HS-27A (cell line): Measurements from ENCODE around the gene STRA6.
"Not testable (repeated sequence)": the region's sequence is repeated elsewhere in the genome, so short reads cannot be mapped to it uniquely, and the experiment has no call there.

Experiments used
- DNase-seq: peaks from one replicate; pipeline ENCODE4 v3.0.0-alpha.2; 2012; ENCODE audit warnings: low read depth, missing footprints

Gene STRA6

DNA sequence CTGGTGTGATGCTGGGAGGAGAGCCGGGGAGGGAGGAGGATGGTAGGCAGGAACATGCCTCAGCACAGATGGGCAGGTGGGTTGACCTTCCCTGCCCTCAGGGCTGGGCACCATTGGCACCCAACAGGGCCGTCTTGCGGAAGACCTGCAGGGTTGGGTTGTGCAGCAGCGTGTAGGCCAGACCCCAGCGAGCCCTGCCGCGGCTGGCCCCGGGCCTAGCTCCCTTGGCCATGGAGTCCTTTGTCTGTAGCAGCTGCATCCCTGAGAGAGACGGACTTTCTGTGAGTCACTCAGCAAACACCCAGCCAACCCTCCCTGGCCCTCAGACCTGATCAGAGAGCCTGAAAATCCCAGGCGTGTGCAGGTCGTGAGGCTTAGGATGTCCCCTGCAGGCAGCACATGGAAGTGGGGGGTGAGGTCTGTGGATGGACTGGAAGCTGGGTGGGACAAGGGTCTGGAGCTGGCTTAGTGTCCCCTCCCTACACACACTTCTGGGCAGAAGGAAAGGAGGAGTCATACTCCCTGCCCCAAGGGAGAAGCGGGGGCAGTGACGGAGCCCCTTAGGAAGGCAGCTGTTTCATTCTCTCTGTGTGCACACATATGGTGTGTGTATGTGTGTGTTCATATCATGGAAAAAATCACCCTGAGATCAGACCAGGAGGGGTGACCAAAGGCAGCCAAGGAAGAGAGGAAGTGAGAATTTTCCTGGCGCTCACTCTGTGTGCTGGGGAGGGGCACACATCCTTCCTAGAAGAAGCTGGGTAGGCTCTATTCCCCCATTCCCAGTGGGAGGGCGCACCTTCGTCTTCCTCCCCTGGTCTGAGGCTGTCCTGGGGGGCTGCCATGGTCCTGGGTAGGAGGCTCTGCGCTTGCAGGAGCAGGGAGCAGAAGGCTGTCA, 22.4 kb downstream of the STRA6 start:
- DNase-seq: no peak

DNA sequence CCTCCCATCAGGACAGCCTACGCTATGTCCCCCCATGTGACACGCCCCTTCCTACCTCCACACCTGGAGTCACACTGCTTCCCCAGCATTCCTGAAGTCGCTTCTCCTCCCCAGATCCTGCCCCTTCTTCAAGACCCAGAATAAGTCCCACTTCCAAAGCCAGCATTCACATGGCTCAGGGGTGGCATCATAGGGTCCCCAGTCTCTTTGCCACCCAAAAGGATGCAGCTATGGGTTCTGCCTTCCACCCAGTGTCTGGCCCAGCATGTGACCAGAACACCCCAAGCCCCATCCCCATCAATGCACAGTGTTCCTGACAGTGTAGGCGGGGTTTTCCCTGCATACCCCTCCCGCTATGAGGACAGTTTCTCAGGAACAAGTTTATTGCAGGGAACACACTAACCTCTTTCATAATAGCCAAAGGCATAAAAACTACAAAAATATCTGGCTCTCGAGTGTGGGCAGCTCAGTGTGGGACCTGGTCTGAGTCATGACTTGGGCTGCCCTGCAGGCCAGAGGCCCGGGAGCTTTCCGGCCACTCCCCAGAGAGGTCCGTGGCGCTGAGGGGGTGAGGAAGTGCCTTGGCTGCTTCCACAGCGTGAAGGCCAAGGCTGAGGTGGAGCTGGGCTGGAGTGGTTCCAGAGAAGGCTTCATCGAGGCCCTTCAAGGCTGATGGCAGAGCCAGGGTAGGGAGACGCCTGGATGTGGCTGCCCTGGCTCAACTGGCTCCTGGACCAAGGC, 23.3 kb downstream of the STRA6 start:
- peak; percentile 71 for DNase-seq

DNA sequence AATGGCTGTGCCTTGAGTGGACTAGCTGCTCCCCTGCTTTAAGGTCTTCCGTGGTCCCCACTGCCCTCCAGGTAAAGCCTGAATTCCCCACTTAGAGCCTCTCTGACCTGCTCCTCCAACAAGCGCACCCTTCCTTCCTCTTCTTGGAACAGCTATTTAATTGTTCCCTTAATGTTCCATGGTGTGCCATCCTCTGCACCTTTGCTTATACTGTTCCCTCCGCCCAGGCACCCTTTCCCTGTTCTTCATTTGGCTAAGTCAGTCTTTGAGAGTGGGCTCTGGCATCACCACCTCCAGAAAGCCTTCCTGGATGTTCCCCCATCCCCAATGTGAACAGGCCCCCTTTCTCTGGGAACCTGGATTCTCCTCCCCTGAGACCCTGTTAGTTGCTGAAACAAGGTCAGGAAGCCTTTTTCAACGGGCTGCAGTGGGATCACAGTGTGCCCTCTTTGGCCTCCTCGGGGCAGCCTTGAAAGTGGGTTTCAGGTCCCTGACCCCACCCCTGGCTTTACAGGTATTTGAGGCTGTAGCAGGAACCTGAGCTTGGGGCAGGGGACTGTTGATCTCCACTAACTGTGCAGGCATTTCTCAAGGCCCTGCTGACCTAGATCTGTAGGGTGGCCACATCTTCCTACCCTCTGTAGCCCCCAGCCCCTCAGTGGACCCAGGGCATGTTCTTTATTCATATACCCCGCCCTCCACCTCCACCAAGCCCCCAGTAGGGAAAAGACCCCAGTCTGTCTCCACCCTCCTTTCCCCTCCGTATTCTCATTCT, 24.1 kb downstream of the STRA6 start:
- DNase-seq: no peak

DNA sequence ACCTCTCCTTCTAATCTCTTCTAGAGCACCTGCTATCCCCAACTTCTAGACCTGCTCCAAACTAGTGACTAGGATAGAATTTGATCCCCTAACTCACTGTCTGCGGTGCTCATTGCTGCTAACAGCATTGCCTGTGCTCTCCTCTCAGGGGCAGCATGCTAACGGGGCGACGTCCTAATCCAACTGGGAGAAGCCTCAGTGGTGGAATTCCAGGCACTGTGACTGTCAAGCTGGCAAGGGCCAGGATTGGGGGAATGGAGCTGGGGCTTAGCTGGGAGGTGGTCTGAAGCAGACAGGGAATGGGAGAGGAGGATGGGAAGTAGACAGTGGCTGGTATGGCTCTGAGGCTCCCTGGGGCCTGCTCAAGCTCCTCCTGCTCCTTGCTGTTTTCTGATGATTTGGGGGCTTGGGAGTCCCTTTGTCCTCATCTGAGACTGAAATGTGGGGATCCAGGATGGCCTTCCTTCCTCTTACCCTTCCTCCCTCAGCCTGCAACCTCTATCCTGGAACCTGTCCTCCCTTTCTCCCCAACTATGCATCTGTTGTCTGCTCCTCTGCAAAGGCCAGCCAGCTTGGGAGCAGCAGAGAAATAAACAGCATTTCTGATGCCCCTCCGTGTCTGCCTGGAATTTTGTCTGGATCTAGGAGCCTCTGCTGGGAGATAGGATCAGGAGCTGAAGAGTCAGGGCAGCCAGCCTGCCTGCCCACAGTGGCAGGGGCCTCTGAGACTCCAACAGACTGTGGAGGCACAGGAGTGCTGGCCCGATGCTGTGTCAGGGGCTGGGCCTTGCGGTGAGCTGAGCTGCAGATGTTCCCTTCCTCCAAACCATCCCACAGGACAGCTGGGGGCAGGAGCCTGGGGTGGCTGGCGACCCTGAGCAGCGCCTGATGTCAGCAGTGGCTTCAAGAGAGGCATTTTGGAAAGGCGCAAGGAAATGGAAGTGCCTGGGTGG, 26.0 kb downstream of the STRA6 start:
- no peak for DNase-seq

DNA sequence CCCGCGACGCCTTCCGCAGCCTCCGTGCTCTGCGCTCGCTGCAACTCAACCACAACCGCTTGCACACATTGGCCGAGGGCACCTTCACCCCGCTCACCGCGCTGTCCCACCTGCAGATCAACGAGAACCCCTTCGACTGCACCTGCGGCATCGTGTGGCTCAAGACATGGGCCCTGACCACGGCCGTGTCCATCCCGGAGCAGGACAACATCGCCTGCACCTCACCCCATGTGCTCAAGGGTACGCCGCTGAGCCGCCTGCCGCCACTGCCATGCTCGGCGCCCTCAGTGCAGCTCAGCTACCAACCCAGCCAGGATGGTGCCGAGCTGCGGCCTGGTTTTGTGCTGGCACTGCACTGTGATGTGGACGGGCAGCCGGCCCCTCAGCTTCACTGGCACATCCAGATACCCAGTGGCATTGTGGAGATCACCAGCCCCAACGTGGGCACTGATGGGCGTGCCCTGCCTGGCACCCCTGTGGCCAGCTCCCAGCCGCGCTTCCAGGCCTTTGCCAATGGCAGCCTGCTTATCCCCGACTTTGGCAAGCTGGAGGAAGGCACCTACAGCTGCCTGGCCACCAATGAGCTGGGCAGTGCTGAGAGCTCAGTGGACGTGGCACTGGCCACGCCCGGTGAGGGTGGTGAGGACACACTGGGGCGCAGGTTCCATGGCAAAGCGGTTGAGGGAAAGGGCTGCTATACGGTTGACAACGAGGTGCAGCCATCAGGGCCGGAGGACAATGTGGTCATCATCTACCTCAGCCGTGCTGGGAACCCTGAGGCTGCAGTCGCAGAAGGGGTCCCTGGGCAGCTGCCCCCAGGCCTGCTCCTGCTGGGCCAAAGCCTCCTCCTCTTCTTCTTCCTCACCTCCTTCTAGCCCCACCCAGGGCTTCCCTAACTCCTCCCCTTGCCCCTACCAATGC, 27.1 kb downstream of the STRA6 start:
- DNase-seq: no peak

DNA sequence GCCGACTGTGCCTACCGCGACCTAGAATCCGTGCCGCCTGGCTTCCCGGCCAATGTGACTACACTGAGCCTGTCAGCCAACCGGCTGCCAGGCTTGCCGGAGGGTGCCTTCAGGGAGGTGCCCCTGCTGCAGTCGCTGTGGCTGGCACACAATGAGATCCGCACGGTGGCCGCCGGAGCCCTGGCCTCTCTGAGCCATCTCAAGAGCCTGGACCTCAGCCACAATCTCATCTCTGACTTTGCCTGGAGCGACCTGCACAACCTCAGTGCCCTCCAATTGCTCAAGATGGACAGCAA, 27.7 kb downstream of the STRA6 start:
- no peak for DNase-seq

DNA sequence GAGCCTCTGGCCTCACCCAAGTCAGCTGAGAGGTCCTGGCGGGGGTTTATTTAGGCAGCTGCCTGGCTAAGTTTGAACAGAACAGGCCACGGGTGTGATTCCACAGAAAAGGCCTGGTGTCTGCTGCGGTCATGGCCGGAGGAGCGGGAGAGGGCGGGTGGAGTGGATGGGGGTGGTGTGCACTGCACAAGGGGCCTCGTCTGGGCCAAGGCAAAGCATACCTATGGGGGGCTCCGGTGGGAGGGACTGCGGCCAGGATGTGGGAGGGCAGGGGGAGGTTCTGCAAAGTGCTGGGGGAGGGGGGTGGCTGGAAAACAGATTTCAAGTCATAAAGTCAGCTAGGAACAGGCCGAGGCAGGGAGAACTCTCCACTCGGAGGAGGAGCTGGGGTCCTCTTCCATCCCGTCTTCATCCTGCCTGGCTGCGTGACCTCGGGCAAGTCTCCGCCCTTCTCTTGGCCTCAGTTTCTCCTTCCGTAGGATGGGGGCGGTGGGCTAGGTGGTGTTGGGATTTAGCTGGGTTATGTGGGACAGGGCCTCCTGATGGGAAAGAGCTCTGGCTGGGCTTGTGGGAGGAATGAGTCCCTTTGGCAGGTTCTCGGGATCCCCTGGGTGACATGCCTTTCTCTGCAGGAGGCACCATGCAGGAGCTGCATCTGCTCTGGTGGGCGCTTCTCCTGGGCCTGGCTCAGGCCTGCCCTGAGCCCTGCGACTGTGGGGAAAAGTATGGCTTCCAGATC, 28.2 kb downstream of the STRA6 start:
- DNase-seq: no peak

DNA sequence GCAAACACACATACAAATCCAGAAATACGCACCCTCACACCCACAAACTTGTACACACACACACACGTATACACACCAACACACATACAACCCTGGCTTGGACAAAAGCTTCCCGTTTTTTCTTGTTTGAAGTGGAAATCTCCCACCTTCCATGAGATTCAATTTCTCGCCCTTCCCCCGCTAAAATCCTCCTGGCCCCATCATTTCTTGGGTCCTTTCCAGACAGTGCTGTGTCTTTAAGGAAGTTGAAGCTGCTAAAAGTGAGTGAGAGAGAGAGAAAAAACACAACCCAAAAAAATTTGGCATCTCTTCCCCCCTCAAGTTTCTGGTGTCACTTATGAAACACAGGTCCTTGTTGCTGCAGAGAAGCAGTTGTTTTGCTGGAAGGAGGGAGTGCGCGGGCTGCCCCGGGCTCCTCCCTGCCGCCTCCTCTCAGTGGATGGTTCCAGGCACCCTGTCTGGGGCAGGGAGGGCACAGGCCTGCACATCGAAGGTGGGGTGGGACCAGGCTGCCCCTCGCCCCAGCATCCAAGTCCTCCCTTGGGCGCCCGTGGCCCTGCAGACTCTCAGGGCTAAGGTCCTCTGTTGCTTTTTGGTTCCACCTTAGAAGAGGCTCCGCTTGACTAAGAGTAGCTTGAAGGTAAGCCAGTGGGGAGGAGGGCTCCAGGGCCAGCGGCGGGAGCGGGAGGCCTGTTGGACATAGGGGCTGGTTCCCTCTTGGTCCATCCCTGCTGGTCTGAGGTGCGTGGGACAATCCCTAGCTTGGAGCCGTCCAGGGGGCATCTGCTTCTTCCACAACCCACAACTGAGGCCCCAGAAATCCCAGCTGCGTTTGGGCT, 29.0 kb downstream of the STRA6 start, which contains the start of gene ISLR:
ISLR (plus strand) TSS at position 331 of the 839 bp plus-strand sequence. CDS start 1,149 bp downstream, outside the sequence.
- no peak for DNase-seq

DNA sequence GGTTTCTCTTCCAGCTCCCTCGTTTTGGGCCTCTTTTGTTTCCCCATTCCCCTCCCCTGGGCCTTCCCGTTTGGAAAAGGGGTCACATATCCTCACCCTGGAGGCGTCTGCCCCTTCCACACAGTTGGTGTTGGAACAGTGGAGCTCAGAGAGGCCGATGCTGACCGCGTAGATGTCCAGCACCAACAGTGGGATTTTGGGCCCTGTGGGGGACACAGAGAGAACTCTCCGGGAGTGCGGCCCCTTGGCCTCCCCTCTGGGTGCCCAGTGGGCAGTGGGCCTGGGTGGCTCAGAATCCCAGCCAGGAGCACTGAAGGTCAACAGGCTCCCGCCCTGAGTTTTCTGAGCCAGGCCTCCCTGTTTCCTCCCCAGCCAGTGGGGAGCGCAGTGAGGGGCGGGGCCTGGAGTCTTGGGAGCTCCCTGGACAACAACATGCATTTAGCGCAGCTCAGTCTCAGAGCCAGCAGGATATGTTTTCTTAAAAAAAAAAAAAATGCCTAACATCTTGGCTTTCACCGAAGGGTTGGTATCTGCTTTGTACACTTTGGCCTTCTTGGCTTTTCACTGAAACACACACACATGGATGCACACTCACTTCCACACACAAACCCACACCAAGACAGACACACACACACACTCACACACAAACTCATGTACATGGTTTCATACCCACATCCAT, 29.7 kb downstream of the STRA6 start:
- DNase-seq: no peak

DNA sequence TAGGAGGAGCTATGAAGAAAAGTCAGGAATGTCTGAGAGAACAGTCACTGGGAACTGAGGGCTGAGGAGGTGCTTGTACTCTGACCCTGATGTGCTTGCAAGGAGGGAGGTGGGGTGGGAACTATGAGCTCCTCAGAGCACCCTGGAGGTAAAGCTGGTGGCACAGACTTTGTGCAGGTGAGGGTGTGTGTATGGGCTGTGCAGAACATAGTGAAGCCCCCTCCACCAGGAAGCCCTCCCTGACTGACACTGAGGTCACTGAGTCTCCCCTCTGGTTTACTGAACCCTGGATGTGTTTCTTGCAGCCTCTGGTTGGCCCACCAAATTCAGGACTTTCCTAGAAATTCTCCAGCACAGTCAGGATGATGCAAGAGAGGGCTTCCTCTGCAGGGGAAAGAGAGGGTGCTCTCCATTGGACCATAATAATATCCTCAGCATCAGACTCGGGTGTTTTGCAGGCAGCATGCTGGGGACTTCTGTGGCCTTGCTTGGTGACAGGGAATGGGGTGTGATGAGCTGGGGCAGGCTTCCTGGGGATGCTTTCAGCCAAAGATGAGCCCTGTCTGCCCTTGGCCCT, 30.5 kb downstream of the STRA6 start:
- DNase-seq: no peak

DNA sequence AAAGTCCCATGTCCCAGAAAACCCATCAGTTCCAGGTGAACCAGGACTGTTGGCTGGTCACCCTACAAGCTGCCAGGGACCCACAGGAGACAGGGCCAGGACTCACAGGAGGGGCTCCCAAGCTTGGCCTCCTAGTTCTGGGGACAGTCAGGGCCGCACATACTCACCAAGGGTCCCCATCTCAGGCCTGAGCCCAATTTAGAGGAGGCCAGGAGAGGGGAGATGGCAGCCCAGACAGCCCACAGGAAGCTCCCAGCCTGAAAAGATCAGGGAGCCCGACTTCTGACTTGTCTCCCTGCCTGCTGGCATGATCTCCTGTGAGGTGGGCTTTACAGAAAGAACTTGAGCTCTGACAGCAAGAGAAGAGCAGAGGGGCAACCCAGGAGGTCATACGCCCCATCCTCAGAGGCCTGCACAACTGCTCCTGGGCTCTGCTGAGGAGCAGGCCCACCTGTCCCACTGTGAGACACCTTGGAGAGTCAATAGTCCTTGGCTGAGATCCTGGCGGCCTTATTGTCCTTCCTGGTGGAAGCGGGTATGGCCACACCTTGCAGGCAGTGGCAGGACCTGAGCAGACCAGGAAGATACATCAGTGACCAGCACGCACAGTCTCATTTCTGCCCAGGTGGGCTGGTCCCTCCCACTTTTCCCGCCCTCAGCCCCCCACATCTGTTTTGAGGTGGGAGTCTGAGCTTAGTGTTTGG, 31.6 kb downstream of the STRA6 start:
- no peak for DNase-seq

DNA sequence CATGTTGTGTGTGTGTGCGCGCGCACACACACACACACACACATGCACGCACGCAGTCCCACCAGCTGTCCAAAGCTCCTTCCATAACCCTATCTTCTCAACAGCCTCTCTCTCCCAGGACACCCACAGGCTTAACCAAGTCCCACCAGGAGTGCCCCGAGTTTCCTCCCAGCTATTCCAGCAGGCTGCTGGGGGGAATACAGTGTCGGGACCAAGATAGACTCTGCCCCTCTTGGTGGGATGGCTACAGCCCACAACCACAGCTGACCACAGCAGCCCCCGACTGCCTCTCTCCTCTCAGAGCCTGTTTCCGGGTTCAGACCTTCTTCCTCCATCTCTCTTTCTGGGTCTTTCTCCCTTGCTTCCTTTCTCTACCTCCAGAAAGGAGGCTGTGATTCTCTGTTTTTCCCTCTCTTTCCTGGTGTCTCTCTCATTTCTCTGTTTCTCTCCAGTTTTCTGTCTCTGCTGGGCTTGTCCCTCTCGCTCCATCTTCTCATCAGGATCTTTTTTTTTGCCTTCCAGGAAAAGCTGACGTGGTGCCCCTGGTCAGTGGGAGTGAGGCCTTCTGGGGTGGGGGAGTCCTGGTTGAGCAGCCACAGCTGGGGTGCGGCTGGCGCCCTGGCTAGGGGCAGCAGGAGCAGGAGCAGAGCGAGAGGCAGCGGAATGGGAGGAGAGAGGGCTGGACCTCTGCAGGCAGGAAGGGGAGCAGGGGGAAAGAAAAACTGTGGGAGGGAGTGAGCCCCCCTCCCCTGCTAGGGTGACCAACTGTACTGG, 32.3 kb downstream of the STRA6 start:
- DNase-seq: no peak

DNA sequence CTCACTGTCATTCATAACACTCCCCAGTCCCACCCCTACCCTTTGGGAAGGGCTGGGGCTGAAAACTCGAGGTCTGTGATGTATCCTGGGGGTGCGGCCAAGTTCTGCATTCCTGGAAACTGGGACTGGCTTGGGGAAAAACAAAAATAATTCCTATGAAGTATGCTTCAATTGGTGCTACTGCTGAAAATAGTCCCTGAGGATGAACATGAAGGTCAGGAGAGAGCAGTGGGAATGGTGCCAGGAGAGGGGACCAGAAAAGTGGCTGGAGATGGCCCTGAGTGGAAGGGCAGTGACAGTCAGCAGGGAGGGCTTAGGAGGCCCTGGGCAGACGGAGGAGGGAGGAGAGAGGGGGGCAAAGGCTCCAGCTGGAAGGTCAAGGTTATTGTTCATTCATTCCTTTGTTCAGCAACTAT, 33.9 kb downstream of the STRA6 start:
- no peak for DNase-seq

DNA sequence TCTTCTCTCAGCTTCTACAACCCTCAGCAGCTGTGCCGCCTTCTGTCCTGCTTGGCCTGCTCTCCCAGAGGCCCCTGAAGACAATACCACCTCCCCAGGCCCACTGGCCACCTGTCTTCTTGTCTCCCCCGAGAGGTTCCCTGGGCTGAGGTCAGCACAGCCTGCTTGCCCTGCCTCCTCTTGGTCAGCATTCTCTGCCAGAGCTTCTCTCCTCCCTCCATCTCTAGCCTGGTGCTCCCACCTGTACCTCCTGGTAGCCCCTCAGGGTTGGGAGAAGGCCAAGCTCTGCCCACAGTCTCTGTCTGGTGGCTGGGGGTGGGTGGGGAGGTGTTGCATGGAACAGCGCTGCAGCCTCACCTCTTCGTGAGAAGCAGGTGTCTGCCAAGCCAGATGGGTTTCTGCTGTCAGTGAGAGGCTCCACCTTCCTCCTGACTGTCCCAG, 34.7 kb downstream of the STRA6 start:
- DNase-seq: no peak

DNA sequence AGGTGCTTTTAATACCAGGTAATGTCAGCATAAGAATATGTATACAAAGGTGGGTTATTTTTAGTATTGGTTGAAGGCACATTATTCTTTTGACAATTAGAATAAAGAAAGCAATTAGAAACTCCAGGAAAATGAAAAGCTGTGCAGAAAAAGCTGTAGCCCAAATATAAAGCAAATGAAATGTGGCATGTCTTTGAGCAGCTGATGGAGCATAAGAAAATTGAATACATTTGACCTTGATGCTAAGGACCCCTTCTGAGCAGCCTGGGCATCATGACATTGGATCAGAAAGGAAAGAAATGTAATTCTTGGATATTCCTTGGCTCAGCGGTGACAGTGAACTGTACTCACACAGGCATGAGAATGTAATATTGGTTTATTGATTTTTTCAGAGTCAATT, 37.1 kb downstream of the STRA6 start:
- DNase-seq: no peak

DNA sequence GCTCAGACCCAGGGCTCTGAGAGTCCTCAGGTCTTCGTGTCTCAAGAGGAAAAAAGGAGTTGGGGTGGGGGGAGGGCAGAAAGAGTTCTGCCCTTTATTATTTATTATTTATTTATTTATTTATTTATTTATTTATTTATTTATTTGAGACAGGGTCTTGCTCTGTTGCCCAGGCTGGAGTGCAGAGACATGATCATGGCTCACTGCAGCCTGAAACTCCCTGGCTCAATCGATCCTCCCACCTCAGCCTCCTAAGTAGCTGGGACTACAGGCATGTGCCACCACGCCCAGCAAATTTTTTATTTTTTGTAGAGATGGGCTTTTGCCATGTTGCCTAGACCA, 40.4 kb downstream of the STRA6 start:
- DNase-seq: not testable (repeated sequence)
